Endothelial cell of umbilical vein (primary cell): ENCODE measurements around the gene ZBTB7C. TPM values are rescaled to one million over a fixed set of nuclear protein-coding genes. Genes with fewer than 3 reads are reported as not detected.

Experiments
- BruUV-seq: library from RNA; stranded (reverse); fragments of 400-500 nt; replicated peaks from 2 replicates; lab custom pipeline; 2021; lab: Mats Ljungman, UMichigan
- CTCF ChIA-PET: fragments of 300-600, 350-600 bp; sonication (Branson Sonifier 250); formaldehyde crosslinking; loops from one replicate; lab custom pipeline; 2021; ENCODE audit warnings: antibody characterized with exemption, inconsistent platforms; lab: Charles Lee
- POLR2A ChIA-PET: fragments of 300-600, 350-600 bp; sonication (Branson Sonifier 250); formaldehyde crosslinking; loops from one replicate; lab custom pipeline; 2021; ENCODE audit warnings: antibody characterized with exemption, inconsistent platforms; lab: Charles Lee
- DNase-seq: peaks from one replicate; pipeline ENCODE4 v3.0.0-alpha.2; 2011; ENCODE audit warnings: low read depth, low spot score
- FAIRE-seq: peaks from 2 replicates; lab custom pipeline; 2011; peaks lifted over from hg19 to GRCh38; lab: Jason Lieb, UNC
- H2AFZ ChIP-seq: 2 replicates; pipeline ENCODE4 v1.6.0; 2012; ENCODE audit warnings: low read depth, low read length, control low read depth, inconsistent platforms
- H3K27ac ChIP-seq: 2 replicates; pipeline ENCODE4 v1.5.1; 2011; ENCODE audit warnings: low read depth, mild to moderate bottlenecking, control low read depth, low read length, moderate library complexity; ENCODE audit not compliant: insufficient read depth
- H3K27me3 ChIP-seq, 2 experiments: 2 replicates each; pipeline versions ENCODE4 v1.6.0 to v1.6.1; 2011; ENCODE audit warnings: low read length in 2 of 2, mixed read lengths in 1 of 2; ENCODE audit not compliant: control insufficient read depth in 2 of 2, insufficient read depth in 2 of 2
- H3K36me3 ChIP-seq, 2 experiments: 2 replicates in 1 of 2; 3 replicates in 1 of 2; pipeline ENCODE4 v1.5.1; 2011; ENCODE audit warnings: low read length in 2 of 2, mild to moderate bottlenecking in 1 of 2, moderate library complexity in 1 of 2; ENCODE audit not compliant: control insufficient read depth in 2 of 2, insufficient read depth in 2 of 2; ENCODE audit errors: extremely low read depth in 1 of 2
- H3K4me1 ChIP-seq: 3 replicates; pipeline ENCODE4 v1.5.1; 2011; ENCODE audit warnings: mild to moderate bottlenecking, low read length; ENCODE audit not compliant: control insufficient read depth, insufficient read depth; ENCODE audit errors: extremely low read depth
- H3K4me2 ChIP-seq: 2 replicates; pipeline ENCODE4 v1.6.1; 2011; ENCODE audit warnings: low read length, control low read depth, mixed read lengths; ENCODE audit not compliant: insufficient read depth
- H3K4me3 ChIP-seq, 3 experiments: fragments of 200-600 bp in 1 of 3; sonication (generic), shearing (Covaris generic) in 1 of 3; replicated peaks in 1 of 3; 2 replicates each; pipeline ENCODE4 v1.5.1; 2011 to 2016; ENCODE audit warnings: control low read depth in 3 of 3, low read length in 3 of 3, mild to moderate bottlenecking in 2 of 3, inconsistent platforms in 1 of 3, low read depth in 1 of 3, moderate library complexity in 1 of 3; ENCODE audit not compliant: insufficient read depth in 1 of 3
- H3K79me2 ChIP-seq: 2 replicates; pipeline ENCODE4 v1.6.0; 2012; ENCODE audit warnings: low read length, inconsistent platforms; ENCODE audit not compliant: control insufficient read depth, insufficient read depth
- H3K9ac ChIP-seq: replicated peaks from 2 replicates; pipeline ENCODE3; 2011; ENCODE audit warnings: low read length, control low read depth; ENCODE audit not compliant: insufficient read depth; ENCODE audit errors: extremely low read depth
- H3K9me1 ChIP-seq: replicated peaks from 3 replicates; pipeline ENCODE4 v1.6.0; 2011; ENCODE audit warnings: mild to moderate bottlenecking, low read length; ENCODE audit not compliant: control insufficient read depth, insufficient read depth; ENCODE audit errors: extremely low read depth
- H3K9me3 ChIP-seq: replicated peaks from 2 replicates; pipeline ENCODE4 v1.5.1; 2012; ENCODE audit warnings: low read length, inconsistent platforms; ENCODE audit not compliant: control insufficient read depth, insufficient read depth
- H4K20me1 ChIP-seq: replicated peaks from 2 replicates; pipeline ENCODE3; 2011; ENCODE audit warnings: mild to moderate bottlenecking, low read length; ENCODE audit not compliant: control insufficient read depth, insufficient read depth; ENCODE audit errors: extremely low read depth
- EZH2 ChIP-seq: IDR thresholded peaks from 2 replicates; pipeline ENCODE4 v1.6.1; 2012; ENCODE audit warnings: borderline replicate concordance, low read depth, mild to moderate bottlenecking, moderate library complexity, low read length, inconsistent platforms; ENCODE audit not compliant: severe bottlenecking
- FOS ChIP-seq: IDR thresholded peaks from 2 replicates; pipeline ENCODE4 v1.6.1; 2011; ENCODE audit warnings: mild to moderate bottlenecking, low read length, moderate library complexity, borderline replicate concordance; ENCODE audit not compliant: insufficient read depth
- GATA2 ChIP-seq: IDR thresholded peaks from 2 replicates; pipeline ENCODE4 v1.7.0; 2011; ENCODE audit warnings: low read depth, mild to moderate bottlenecking, moderate library complexity, mixed read lengths, low read length; ENCODE audit not compliant: insufficient read length, insufficient read depth
- JUN ChIP-seq: IDR thresholded peaks from 2 replicates; pipeline ENCODE4 v1.6.1; 2011; ENCODE audit warnings: borderline replicate concordance, low read depth; ENCODE audit not compliant: insufficient read length, insufficient read depth
- MYC ChIP-seq: IDR thresholded peaks from one replicate; pipeline ENCODE4 v1.6.1; 2011; ENCODE audit warnings: mild to moderate bottlenecking, low read depth, low read length
- POLR2A ChIP-seq: IDR thresholded peaks from 2 replicates; pipeline ENCODE4 v1.6.1; 2012; ENCODE audit warnings: low read depth, mild to moderate bottlenecking, control low read depth, low read length
- POLR2AphosphoS5 ChIP-seq: IDR thresholded peaks from 2 replicates; pipeline ENCODE4 v1.6.1; 2012; ENCODE audit warnings: low read depth, mild to moderate bottlenecking, control low read depth, low read length, moderate library complexity; ENCODE audit not compliant: insufficient read depth
- dilution Hi-C: fragments of 300-500 bp; cut with MboI; formaldehyde crosslinking; loops from one replicate; pipeline ENCODE4 v1.15.0; 2019; ENCODE audit warnings: low sequenced_read_pairs; ENCODE audit not compliant: extremely low pct_ligation_motif_present
- intact Hi-C: fragments of 100-400 bp; cut with micrococcal nuclease; formaldehyde crosslinking; loops from one replicate; pipeline ENCODE4 v1.10.0; 2022
- polyA plus RNA-seq, 4 experiments: library from polyadenylated mRNA; depleted of rRNA in 3 of 4; stranded (reverse) in 3 of 4; unstranded in 1 of 4; fragments of >200 nt; gene quantifications; 2 replicates each; pipeline versions ENCODE4 v1.2.1 to v1.2.3, GENCODE V29; 2011 to 2012; ENCODE audit warnings: missing spikeins in 1 of 4
- total RNA-seq: library from RNA; stranded (reverse); gene quantifications from 2 replicates; pipeline ENCODE4 v1.2.3, GENCODE V29; 2021
- TF ChIP-seq, protein P1 (sequence below), 2 donors: IDR thresholded peaks; 1 replicate in 1 of 2; 2 replicates in 1 of 2; pipeline ENCODE4 v1.5.1; 2011; ENCODE audit warnings: low read length in 2 of 2, mild to moderate bottlenecking in 2 of 2, moderate library complexity in 2 of 2, control low read depth in 1 of 2, inconsistent platforms in 1 of 2, low read depth in 1 of 2; ENCODE audit not compliant: insufficient read depth in 1 of 2; ENCODE audit errors: extremely low read depth in 1 of 2
- TF ChIP-seq, protein P2 (sequence below): IDR thresholded peaks from 2 replicates; pipeline ENCODE4 v1.6.1; 2011; ENCODE audit not compliant: insufficient read depth, insufficient read length

The ZBTB7C gene
- total and polyA plus RNA-seq, 2 donors (not counting 3 experiments of a cell fraction or from before 2014, with no cell fraction given) = not detected

DNA sequence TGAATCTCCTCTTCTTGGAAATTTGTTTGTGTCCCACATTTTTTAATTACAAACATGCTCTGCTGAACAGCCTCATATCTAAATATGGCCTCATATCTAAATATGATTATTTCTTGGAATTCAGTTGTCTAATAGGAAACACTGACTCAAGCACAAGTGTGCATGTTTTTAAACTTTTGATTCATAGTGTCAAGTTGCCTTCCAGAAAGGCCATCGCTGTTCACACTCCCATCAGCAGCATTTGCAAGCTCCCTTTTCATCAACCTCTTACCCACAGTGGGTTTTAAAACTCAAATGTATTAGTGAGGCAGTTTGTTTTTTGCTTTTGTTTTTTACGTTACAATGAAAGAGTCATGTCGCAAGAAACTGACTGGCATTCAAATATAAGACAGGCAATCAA, 413.5 kb downstream of the ZBTB7C start:
- intact Hi-C loops = no loop called here
- CTCF ChIA-PET = interaction anchor here (1.0 kb wide), 1 partner anchor 12 kb away, joined by 3 read pairs; no protein-coding TSS in a partner anchor
- dilution Hi-C loops = no loop called here
- Histone ChIP-seq H4K20me1 (no peaks in the 10 kb centered on the region), H3K9me1 (no peaks in the 10 kb centered on the region), H3K79me2 (no peaks in the 10 kb centered on the region), H3K27me3 (peaks cover 0 to 2% of the 10 kb centered on the region in 2 experiments), H3K27ac (no peak overlapping the region), H3K4me1 (no peaks in the 10 kb centered on the region), H2AFZ (no peak overlapping the region), H3K4me3 (no peak overlapping the region), H3K4me2 (no peak overlapping the region), H3K36me3 (no peaks in the 10 kb centered on the region), H3K9me3 (no peaks in the 10 kb centered on the region), H3K9ac (no peak overlapping the region)
- BruUV-seq = no TSS peak
- TF ChIP-seq GATA2 = no peak
- TF ChIP-seq, protein P1, sequence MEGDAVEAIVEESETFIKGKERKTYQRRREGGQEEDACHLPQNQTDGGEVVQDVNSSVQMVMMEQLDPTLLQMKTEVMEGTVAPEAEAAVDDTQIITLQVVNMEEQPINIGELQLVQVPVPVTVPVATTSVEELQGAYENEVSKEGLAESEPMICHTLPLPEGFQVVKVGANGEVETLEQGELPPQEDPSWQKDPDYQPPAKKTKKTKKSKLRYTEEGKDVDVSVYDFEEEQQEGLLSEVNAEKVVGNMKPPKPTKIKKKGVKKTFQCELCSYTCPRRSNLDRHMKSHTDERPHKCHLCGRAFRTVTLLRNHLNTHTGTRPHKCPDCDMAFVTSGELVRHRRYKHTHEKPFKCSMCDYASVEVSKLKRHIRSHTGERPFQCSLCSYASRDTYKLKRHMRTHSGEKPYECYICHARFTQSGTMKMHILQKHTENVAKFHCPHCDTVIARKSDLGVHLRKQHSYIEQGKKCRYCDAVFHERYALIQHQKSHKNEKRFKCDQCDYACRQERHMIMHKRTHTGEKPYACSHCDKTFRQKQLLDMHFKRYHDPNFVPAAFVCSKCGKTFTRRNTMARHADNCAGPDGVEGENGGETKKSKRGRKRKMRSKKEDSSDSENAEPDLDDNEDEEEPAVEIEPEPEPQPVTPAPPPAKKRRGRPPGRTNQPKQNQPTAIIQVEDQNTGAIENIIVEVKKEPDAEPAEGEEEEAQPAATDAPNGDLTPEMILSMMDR (IDR thresholded peaks at IDR 0.05; ENCODE audit: extremely low read depth in 1 of 2, insufficient read depth in 1 of 2, low read depth in 1 of 2, low read length in 2 of 2) = no peak
- TF ChIP-seq MYC = no peak
- no peak for TF ChIP-seq POLR2AphosphoS5
- TF ChIP-seq, protein P2, sequence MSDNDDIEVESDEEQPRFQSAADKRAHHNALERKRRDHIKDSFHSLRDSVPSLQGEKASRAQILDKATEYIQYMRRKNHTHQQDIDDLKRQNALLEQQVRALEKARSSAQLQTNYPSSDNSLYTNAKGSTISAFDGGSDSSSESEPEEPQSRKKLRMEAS = no peak
- TF ChIP-seq JUN = no peak
- no peak for TF ChIP-seq EZH2
- no peak for TF ChIP-seq FOS
- no peak for TF ChIP-seq POLR2A
- DNase-seq = no peak
- POLR2A ChIA-PET = no interaction called here
- FAIRE-seq = no peak
